Sciatic nerve (tissue), 2 donors: ENCODE results near the gene SEL1L3. TPM values are rescaled to one million over a fixed set of nuclear protein-coding genes. Genes with fewer than 3 reads are reported as not detected.
A peak's percentile ranks its signal among the peaks of the same experiment; 100 is the strongest.

Experiments
- ATAC-seq: fragments of 200-7000 bp; cut with Tn5 transposase; one replicate; pipeline ENCODE4 v1.9.1; 2020; ENCODE audit warnings: mild to moderate bottlenecking, moderate library complexity
- DNase-seq: peaks from one replicate; pipeline ENCODE4 v3.0.0-alpha.2; 2020; ENCODE audit warnings: low spot score
- intact Hi-C: fragments of 100-400 bp; cut with DNase I; formaldehyde crosslinking; loops from one replicate; pipeline ENCODE4 v1.14.2; 2022
- total RNA-seq: library from RNA; stranded (reverse); fragmentation: NEBNext Ultra II Directional; extraction: Animal tissue kit (Norgen Biotek cat#: 25700); gene quantifications from one replicate; pipeline ENCODE4 v1.2.1, GENCODE V29; 2021
- donor health status: DM: no; HTN: no; CAD: no.
- donor health status: DM: no; HTN: no; CAD: no.

SEL1L3 gene
- total RNA-seq, 1 donor from 2014 or later, result 17.1 TPM

- no peak for DNase-seq
- ATAC-seq, result no peak
- intact Hi-C loops, result loop anchor here (5.0 kb wide), 1 partner anchor 329 kb away; no protein-coding TSS in a partner anchor
These were observed 91.9 kb downstream of the SEL1L3 start for GRCh38 chr4:25770847-25771246.

GRCh38 chr4:25769251-25769650 lies 93.5 kb downstream of the SEL1L3 start:
- DNase-seq (no peak), ATAC-seq (peak; percentile 32)
- intact Hi-C loops, result no loop called here

- DNase-seq (peak; percentile 68), ATAC-seq (peak; percentile 81)
- intact Hi-C loops, result no loop called here
These were observed 94.7 kb downstream of the SEL1L3 start for GRCh38 chr4:25767877-25768725.

GRCh38 chr4:25760518-25761157 lies 102.2 kb downstream of the SEL1L3 start:
- intact Hi-C loops, result no loop called here
- DNase-seq, result no peak
- ATAC-seq, result no peak

GRCh38 chr4:25760048-25760447 lies 102.7 kb downstream of the SEL1L3 start:
- intact Hi-C loops, result no loop called here
- no peak for DNase-seq
- ATAC-seq, result no peak

- intact Hi-C loops, result no loop called here
- no peak for DNase-seq
- ATAC-seq, result no peak
These were observed 103.7 kb downstream of the SEL1L3 start for GRCh38 chr4:25759101-25759500.

DNA sequence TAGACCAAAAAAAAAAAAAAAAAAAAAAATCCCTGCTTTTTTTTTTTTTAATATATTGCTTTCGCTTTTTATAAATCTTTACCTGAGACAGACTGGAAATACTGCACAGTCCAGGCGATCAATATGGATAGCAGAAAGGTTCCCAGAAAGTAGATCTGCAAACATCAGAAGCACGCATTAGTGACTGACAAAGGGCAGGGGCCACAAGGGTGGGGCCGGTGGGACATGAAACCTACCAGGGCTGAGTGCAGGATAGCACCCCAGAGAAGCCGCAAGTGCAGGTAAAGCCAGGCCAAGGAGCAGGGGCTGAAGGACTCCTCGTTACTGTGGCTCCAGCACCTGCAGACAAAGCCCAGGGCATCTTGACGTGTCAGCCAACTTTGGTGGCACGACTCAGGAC lies 105.3 kb downstream of the SEL1L3 start:
- DNase-seq, result no peak
- intact Hi-C loops, result no loop called here
- no peak for ATAC-seq

DNA sequence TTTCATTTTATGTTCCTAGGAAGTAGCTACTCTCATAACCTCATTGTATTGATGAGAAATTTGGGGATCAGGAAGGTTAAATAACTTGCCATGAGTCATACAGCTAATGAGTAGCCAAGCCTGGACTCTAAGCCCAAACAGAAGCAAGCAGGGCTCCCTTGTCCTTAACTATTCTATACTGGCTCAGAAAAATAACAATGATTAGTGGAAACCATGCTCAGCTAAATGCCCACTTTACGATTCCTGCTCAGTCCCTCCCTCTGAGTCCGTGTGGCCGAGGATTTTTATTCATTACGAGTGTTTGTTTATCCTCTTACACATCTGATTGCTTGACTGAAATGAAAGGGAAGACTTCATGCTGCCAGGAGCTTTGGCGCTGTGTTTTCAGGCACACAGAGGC lies 106.3 kb downstream of the SEL1L3 start:
- intact Hi-C loops, result no loop called here
- ATAC-seq (no peak), DNase-seq (no peak)

DNA sequence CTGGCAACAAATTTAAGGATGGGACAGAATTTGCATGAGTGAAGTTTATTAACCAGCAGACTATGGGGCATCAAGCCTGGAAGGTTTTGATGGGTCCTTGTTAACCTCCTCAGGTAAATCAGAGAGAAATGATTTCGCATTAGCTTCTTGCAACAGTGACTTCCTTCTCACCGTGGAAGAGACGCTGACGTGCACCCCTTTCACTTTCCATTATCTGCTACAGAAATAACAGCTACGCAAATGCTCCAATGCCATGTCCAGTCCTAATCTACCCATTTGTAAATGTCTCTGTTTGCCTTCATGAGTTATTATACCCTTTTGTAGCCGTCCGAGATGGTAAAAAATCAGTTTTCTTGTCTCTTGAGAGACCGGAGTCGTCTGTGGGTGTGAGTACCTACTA lies 106.9 kb downstream of the SEL1L3 start:
- DNase-seq (no peak), ATAC-seq (no peak)
- intact Hi-C loops, result no loop called here

GRCh38 chr4:25753239-25753638 lies 109.5 kb downstream of the SEL1L3 start:
- ATAC-seq (no peak), DNase-seq (no peak)
- intact Hi-C loops, result no loop called here

DNA sequence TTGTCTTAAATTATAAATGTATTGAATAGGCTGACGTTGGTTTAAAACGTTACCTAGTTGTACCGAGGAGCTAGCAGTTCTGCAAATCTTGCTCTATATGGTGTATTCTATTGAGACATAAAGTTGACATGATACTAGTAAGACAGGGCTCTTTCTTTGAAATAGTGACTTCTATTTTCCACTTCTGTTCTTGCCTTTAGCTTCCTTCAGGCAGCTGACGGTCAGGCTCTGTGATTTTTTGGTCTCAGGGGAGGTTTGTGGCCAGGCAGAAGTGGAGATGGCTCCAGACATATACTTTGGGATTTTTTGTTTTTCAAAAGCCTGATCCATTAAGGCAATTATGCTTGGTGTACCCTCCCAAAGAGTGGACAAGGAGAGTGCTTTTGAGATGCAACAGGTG lies 111.9 kb downstream of the SEL1L3 start:
- intact Hi-C loops, result no loop called here
- DNase-seq (no peak), ATAC-seq (no peak)

GRCh38 chr4:25749150-25749794 lies 113.5 kb downstream of the SEL1L3 start:
- intact Hi-C loops, result no loop called here

DNA sequence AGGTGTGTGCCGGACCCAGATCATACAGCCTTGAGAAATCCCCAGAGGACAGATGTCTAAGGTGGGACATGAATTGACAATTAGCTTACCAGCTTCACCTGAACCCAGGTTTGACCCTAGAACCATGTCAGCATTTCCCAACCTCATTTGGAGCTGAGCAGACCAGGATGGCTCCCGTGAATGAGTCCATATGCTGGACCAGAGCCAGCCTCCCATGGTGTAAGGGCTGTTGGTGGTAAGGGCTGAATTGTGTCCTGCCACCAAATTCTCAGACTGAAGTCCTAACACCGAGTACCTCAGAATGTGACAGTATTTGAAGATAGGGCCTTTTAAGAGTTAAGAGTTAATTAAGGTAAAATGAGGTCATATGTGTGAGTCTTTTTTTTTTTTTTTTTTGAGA lies 118.8 kb downstream of the SEL1L3 start:
- DNase-seq (no peak), ATAC-seq (no peak)
- intact Hi-C loops, result no loop called here

More at GRCh38 chr4:25749150-25749794, 113.5 kb downstream of the SEL1L3 start:
- DNase-seq (no peak), ATAC-seq (no peak)

DNA sequence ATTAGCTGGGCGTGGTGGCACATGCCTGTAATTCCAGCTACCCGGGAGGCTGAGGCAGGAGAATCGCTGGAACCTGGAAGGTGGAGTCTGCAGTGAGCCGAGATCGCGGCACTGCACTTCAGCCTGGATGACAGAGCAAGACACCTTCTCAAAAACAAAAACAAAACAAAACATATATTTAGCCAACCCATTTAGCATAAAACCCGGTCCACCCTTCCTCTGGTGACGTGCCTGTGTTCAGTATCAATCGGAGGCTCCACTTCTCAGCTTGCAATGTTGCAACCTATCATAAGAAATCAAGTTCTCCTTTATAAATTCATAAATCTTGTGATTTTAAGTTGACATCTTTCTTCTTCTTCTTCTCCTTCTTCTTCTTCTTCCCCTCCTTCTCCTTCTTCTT lies 133.2 kb downstream of the SEL1L3 start:
- intact Hi-C loops, result no loop called here
- DNase-seq (no peak), ATAC-seq (no peak)

GRCh38 chr4:25728886-25729285 lies 133.9 kb downstream of the SEL1L3 start:
- ATAC-seq, result no peak
- intact Hi-C loops, result no loop called here
- no peak for DNase-seq

- ATAC-seq (no peak), DNase-seq (no peak)
- intact Hi-C loops, result no loop called here
These were observed 134.9 kb downstream of the SEL1L3 start for GRCh38 chr4:25727711-25728493.

- DNase-seq, result no peak
- no peak for ATAC-seq
- intact Hi-C loops, result no loop called here
These were observed 136.9 kb downstream of the SEL1L3 start for GRCh38 chr4:25725870-25726269.

DNA sequence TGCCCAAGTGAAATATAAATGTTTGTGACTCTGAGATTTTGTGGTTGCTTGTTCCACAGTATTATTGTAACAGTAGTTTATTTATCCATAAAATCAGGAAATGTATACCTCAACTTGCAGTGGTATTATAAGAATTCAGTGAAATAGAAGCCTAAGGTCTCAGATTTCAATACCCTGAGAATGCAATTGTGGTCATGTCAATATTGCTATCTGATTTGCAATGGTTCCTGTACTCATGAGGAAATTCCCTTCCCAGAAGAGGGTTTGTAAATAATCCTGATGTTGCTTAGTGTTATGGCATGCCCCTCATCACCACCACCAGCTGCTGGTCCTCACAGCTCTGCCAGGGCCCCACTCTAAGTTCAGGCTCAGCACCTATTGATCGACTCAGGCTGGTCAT lies 139.4 kb downstream of the SEL1L3 start:
- no peak for DNase-seq
- no peak for ATAC-seq
- intact Hi-C loops, result loop anchor here (5.0 kb wide), 1 partner anchor 856 kb away; no protein-coding TSS in a partner anchor

GRCh38 chr4:25722964-25723363 lies 139.8 kb downstream of the SEL1L3 start:
- no peak for DNase-seq
- no peak for ATAC-seq
- intact Hi-C loops, result loop anchor here (5.0 kb wide), 1 partner anchor 856 kb away; no protein-coding TSS in a partner anchor
